ENCODE measurements around the gene RBM42.

Gene RBM42

GRCh38 chr19:35607661-35608060 lies 21.2 kb upstream of the RBM42 start:
- no peaks in the 10 kb centered on the region for H3K27me3 ChIP-seq
- peaks cover 20 to 23% of the 10 kb centered on the region in 2 experiments for H3K4me1 ChIP-seq (ENCODE audit: control insufficient read depth in 1 of 2, insufficient read depth in 1 of 2, low read depth in 1 of 2, low read length in 1 of 2)
- no peaks in the 10 kb centered on the region for H3K36me3 ChIP-seq
- no peak for TF ChIP-seq CTCF (IDR thresholded peaks at IDR 0.05)
- no peak overlapping the region for H3K27ac ChIP-seq
- no peaks in the 10 kb centered on the region for H3K9me3 ChIP-seq
- H3K4me3 ChIP-seq (ENCODE audit: low read depth in 1 of 2, low read length in 1 of 2) = no peak overlapping the region

- no peaks in the 10 kb centered on the region for H3K36me3 ChIP-seq
- no peak overlapping the region for H3K27ac ChIP-seq
- H3K4me3 ChIP-seq (ENCODE audit: low read depth in 1 of 2, low read length in 1 of 2) = no peak overlapping the region
- H3K4me1 ChIP-seq (ENCODE audit: control insufficient read depth in 1 of 2, insufficient read depth in 1 of 2, low read depth in 1 of 2, low read length in 1 of 2) = peaks cover 26 to 28% of the 10 kb centered on the region in 2 experiments
- no peaks in the 10 kb centered on the region for H3K27me3 ChIP-seq
- no peak for TF ChIP-seq CTCF (IDR thresholded peaks at IDR 0.05)
- H3K9me3 ChIP-seq = no peaks in the 10 kb centered on the region
Observed at GRCh38 chr19:35608251-35608650, 20.6 kb upstream of the RBM42 start.

GRCh38 chr19:35609851-35610353 lies 18.9 kb upstream of the RBM42 start:
- Histone ChIP-seq H3K27me3 (no peaks in the 10 kb centered on the region), H3K9me3 (no peaks in the 10 kb centered on the region), H3K4me1 (ENCODE audit: control insufficient read depth in 1 of 2, insufficient read depth in 1 of 2, low read depth in 1 of 2, low read length in 1 of 2) (peaks cover 26 to 28% of the 10 kb centered on the region in 2 experiments), H3K36me3 (no peaks in the 10 kb centered on the region), H3K27ac (peak overlapping the region; percentile 15), H3K4me3 (ENCODE audit: low read depth in 1 of 2, low read length in 1 of 2) (no peak overlapping the region)
- no peak for TF ChIP-seq CTCF (IDR thresholded peaks at IDR 0.05)

- Histone ChIP-seq H3K36me3 (no peaks in the 10 kb centered on the region), H3K9me3 (no peaks in the 10 kb centered on the region), H3K27ac (peak overlapping the region; percentile 12), H3K27me3 (no peaks in the 10 kb centered on the region), H3K4me3 (ENCODE audit: low read depth in 1 of 2, low read length in 1 of 2) (peak overlapping the region; percentile 71 to 82), H3K4me1 (ENCODE audit: control insufficient read depth in 1 of 2, insufficient read depth in 1 of 2, low read depth in 1 of 2, low read length in 1 of 2) (peaks cover 22 to 28% of the 10 kb centered on the region in 2 experiments)
- TF ChIP-seq CTCF (IDR thresholded peaks at IDR 0.05) = no peak
Observed at GRCh38 chr19:35612224-35612558, 16.6 kb upstream of the RBM42 start.

- TF ChIP-seq CTCF (IDR thresholded peaks at IDR 0.05) = peak; percentile 65
- Histone ChIP-seq H3K27ac (peak within 1 kb of the TSS; percentile 12), H3K9me3 (no peaks in the 10 kb centered on the region), H3K4me3 (ENCODE audit: low read depth in 1 of 2, low read length in 1 of 2) (peak within 1 kb of the TSS; percentile 71 to 82), H3K4me1 (ENCODE audit: control insufficient read depth in 1 of 2, insufficient read depth in 1 of 2, low read depth in 1 of 2, low read length in 1 of 2) (peaks cover 22 to 28% of the 10 kb centered on the region in 2 experiments), H3K36me3 (peaks cover 2% of the 10 kb centered on the region), H3K27me3 (no peaks in the 10 kb centered on the region)
Observed at GRCh38 chr19:35612559-35613321, 16.1 kb upstream of the RBM42 start, which contains the start of gene HAUS5. Gene HAUS5 (plus strand): TSS chr19:35612735. CDS start chr19:35612795, 60 bp downstream.

Measured in neutrophil (primary cell).